ENCODE measurements around the gene ST6GALNAC3. TPM values are rescaled to one million over a fixed set of nuclear protein-coding genes. Genes with fewer than 3 reads are reported as not detected.

ST6GALNAC3 gene
- total RNA-seq, 1 experiment from 2014 or later, result 0.03 TPM

GRCh38 chr1:76154206-76154956 lies 79.8 kb downstream of the ST6GALNAC3 start:
- Histone ChIP-seq H3K9me3 (ENCODE audit: control insufficient read depth, insufficient read depth, low read depth, low read length) (no peaks in the 10 kb centered on the region), H3K4me1 (ENCODE audit: control insufficient read depth, insufficient read depth, low read length) (no peaks in the 10 kb centered on the region), H3K4me3 (ENCODE audit: low read depth in 2 of 2, low read length in 2 of 2) (peak overlapping the region; percentile 41 to 59), H3K36me3 (ENCODE audit: control insufficient read depth, insufficient read depth, low read length) (no peaks in the 10 kb centered on the region), H3K27me3 (ENCODE audit: control insufficient read depth, insufficient read depth, low read length) (peaks cover 6% of the 10 kb centered on the region; the same call in 1 of the 2 replicates), H3K27ac (ENCODE audit: low read length) (no peak overlapping the region)
- in situ Hi-C loops (cut with HindIII; ENCODE audit: low pct_unique_long_range_greater_than_20kb, low sequenced_read_pairs), result no loop called here
- TF ChIP-seq POLR2AphosphoS5 (IDR thresholded peaks at IDR 0.05; ENCODE audit: low read depth, low read length) (no peak), CTCF (IDR thresholded peaks at IDR 0.05) (peak; percentile 93)
- ATAC-seq, result peak; percentile 98
- CTCF ChIA-PET, result interaction anchor here (0.7 kb wide), 1 partner anchor 1311 kb away, joined by 3 read pairs; no protein-coding TSS in a partner anchor
- intact Hi-C loops (cut with micrococcal nuclease; ENCODE audit: unreplicated experiment), result loop anchor here (2.0 to 5.0 kb wide), 2 partner anchors 246 to 973 kb away; no protein-coding TSS in a partner anchor
- no TSS peak for BruUV-seq (replicated peaks)
- POLR2A ChIA-PET, result no interaction called here
- DNase-seq (ENCODE audit: low read depth, low spot score), result peak; percentile 64

- Histone ChIP-seq H3K4me3 (ENCODE audit: low read depth in 2 of 2, low read length in 2 of 2) (no peak overlapping the region), H3K4me1 (ENCODE audit: control insufficient read depth, insufficient read depth, low read length) (no peaks in the 10 kb centered on the region), H3K27me3 (ENCODE audit: control insufficient read depth, insufficient read depth, low read length) (peaks cover 6% of the 10 kb centered on the region; the same call in 1 of the 2 replicates), H3K27ac (ENCODE audit: low read length) (no peak overlapping the region), H3K9me3 (ENCODE audit: control insufficient read depth, insufficient read depth, low read depth, low read length) (no peaks in the 10 kb centered on the region), H3K36me3 (ENCODE audit: control insufficient read depth, insufficient read depth, low read length) (no peaks in the 10 kb centered on the region)
- no peak for ATAC-seq
- POLR2A ChIA-PET, result no interaction called here
- in situ Hi-C loops (cut with HindIII; ENCODE audit: low pct_unique_long_range_greater_than_20kb, low sequenced_read_pairs) (no loop called here), intact Hi-C loops (cut with micrococcal nuclease; ENCODE audit: unreplicated experiment) (no loop called here)
- DNase-seq (ENCODE audit: low read depth, low spot score), result no peak
- no TSS peak for BruUV-seq (replicated peaks)
- no peak for TF ChIP-seq TCF7L2 (IDR thresholded peaks at IDR 0.05; ENCODE audit: low read depth, low read length)
- no peak for TF ChIP-seq SIN3A (IDR thresholded peaks at IDR 0.05; ENCODE audit: borderline replicate concordance, insufficient read depth, low read depth, low read length)
- no peak for TF ChIP-seq CTCF (IDR thresholded peaks at IDR 0.05)
- TF ChIP-seq POLR2AphosphoS5 (IDR thresholded peaks at IDR 0.05; ENCODE audit: low read depth, low read length), result no peak
- TF ChIP-seq REST (IDR thresholded peaks at IDR 0.05; ENCODE audit: insufficient read depth in 1 of 2, low read depth in 2 of 2, low read length in 1 of 2), result no peak
- CTCF ChIA-PET, result no interaction called here
Observed at GRCh38 chr1:76156987-76157386, 82.4 kb downstream of the ST6GALNAC3 start.
